ENCODE measurements around the gene SERTAD3.
"Not testable (repeated sequence)": the region's sequence is repeated elsewhere in the genome, so short reads cannot be mapped to it uniquely, and the experiment has no call there.

Gene SERTAD3

GRCh38 chr19:40412866-40413265, 31.3 kb downstream of the SERTAD3 start:
- DNase-seq (ENCODE audit: low read depth), result no peak
- TF ChIP-seq, protein P1, sequence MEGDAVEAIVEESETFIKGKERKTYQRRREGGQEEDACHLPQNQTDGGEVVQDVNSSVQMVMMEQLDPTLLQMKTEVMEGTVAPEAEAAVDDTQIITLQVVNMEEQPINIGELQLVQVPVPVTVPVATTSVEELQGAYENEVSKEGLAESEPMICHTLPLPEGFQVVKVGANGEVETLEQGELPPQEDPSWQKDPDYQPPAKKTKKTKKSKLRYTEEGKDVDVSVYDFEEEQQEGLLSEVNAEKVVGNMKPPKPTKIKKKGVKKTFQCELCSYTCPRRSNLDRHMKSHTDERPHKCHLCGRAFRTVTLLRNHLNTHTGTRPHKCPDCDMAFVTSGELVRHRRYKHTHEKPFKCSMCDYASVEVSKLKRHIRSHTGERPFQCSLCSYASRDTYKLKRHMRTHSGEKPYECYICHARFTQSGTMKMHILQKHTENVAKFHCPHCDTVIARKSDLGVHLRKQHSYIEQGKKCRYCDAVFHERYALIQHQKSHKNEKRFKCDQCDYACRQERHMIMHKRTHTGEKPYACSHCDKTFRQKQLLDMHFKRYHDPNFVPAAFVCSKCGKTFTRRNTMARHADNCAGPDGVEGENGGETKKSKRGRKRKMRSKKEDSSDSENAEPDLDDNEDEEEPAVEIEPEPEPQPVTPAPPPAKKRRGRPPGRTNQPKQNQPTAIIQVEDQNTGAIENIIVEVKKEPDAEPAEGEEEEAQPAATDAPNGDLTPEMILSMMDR (IDR thresholded peaks at IDR 0.05; ENCODE audit: low read depth, low read length, missing control alignments), result no peak
- no peak overlapping the region for H3K4me3 ChIP-seq (ENCODE audit: low read depth, low read length)

GRCh38 chr19:40411958-40412499, 32.1 kb downstream of the SERTAD3 start:
- DNase-seq (ENCODE audit: low read depth), result no peak
- no peak overlapping the region for H3K4me3 ChIP-seq (ENCODE audit: low read depth, low read length)
- TF ChIP-seq, protein P1 (IDR thresholded peaks at IDR 0.05; ENCODE audit: low read depth, low read length, missing control alignments), result no peak

DNA sequence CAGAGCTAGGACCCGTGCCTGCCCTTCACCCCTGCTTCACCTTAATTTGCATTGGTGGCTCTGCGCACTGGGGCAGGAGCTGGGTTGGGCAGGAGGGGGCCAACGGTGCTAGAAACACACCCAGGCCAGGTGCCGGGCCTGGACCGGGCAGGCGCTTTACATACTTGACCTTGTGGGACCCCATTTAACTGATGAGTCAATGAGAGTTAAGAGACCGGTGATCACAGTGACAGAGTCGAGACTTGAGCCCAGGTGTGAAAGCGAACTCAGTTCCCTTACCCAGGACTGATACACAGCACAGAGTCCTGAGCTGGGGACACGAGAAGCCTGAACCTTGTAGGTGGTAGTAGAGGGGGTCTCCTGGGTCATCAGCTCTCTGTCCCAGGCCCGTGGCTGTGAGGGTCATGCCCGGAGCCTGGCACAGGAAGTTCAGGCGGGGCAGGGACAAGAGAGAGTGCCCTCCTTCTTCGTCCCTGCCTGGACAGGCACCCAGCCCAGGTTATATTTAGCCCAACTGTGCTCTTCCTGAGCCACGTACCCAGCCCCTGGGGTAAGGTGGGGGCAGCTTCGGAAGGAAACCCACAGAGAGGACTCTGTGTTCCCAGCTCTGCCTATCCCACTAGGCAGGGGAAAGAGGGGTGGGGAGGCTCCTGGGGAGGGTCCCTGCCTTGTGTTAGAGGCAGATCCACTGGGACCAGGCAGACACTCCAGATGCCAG, 32.9 kb downstream of the SERTAD3 start:
- no peak overlapping the region for H3K4me3 ChIP-seq (ENCODE audit: low read depth, low read length)
- TF ChIP-seq, protein P1 (IDR thresholded peaks at IDR 0.05; ENCODE audit: low read depth, low read length, missing control alignments), result no peak
- peak; percentile 49 for DNase-seq (ENCODE audit: low read depth)

GRCh38 chr19:40410030-40410389, 34.1 kb downstream of the SERTAD3 start:
- peak; percentile 37 for DNase-seq (ENCODE audit: low read depth)
- TF ChIP-seq, protein P1 (IDR thresholded peaks at IDR 0.05; ENCODE audit: low read depth, low read length, missing control alignments), result no peak
- H3K4me3 ChIP-seq (ENCODE audit: low read depth, low read length), result no peak overlapping the region

DNA sequence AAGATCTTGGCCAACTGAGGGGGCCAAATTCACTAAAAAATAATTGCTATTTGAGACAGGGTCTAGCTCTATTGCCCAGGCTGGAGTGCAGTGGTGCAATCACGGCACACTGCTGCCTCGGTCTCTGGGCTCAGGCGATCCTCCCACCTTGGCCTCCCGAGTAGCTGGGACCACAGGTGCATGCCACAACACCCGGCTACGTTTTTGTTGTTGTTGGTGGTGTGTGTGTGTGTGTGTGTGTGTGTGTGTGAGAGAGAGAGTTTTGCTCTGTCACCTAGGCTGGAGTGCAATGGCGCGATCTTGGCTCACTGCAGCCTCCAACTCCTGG, 35.6 kb downstream of the SERTAD3 start:
- DNase-seq (ENCODE audit: low read depth); H3K4me3 ChIP-seq (ENCODE audit: low read depth, low read length): not testable (repeated sequence)

DNA sequence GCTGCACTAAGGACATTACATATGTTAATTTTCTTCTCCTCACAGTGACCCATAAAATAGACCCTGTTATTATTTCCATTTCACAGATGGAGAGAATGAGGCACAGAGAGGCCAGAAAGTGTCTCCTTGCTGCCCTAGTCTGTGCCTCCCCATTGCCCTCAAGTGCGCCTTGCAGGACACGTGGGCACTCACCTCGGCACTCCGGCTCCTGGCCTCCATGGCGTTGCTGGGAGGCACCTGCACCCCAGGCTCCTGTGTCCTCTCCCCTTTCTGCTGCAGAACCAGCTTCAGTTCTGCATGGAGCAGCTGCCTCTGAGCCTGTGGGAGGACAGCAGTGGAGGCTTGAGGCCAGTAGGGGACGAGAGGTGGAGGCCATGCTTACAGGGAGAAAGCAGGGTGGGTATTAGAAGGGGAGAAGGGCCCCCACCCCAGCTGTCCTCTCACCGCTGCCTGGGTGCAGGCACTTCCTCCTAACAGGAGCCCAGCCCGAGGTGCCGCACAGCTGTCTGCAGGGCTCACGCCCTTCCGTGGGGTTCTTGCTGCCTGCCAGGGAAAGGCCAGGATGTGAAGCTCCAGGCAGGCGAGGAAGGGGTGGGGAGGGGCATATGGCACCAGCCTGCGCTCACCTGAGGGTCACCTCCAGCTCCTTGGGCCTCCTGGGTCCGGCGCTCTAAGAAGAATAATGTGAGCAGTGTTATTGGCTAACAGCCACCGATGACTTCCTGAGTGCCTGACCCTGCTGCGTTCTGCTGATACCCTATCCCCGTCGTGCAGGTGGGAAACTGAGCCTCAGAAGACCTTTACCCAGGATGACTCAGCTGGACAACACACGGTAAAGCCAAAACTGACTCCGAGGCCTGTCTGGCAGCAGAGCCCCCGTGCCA, 36.2 kb downstream of the SERTAD3 start:
- no peak for DNase-seq (ENCODE audit: low read depth)
- H3K4me3 ChIP-seq (ENCODE audit: low read depth, low read length), result no peak overlapping the region
- TF ChIP-seq, protein P1 (IDR thresholded peaks at IDR 0.05; ENCODE audit: low read depth, low read length, missing control alignments), result no peak

GRCh38 chr19:40403262-40403984, 40.7 kb downstream of the SERTAD3 start:
- peak; percentile 85 for DNase-seq (ENCODE audit: low read depth)
- H3K4me3 ChIP-seq (ENCODE audit: low read depth, low read length), result peak overlapping the region; percentile 69
- TF ChIP-seq, protein P1 (IDR thresholded peaks at IDR 0.05; ENCODE audit: low read depth, low read length, missing control alignments), result no peak
